ENCODE data around the gene STK11IP. TPM values are rescaled to one million over a fixed set of nuclear protein-coding genes. Genes with fewer than 3 reads are reported as not detected.

Gene STK11IP
- total and polyA plus RNA-seq, 2 donors (not counting 1 experiment from before 2014, with no cell fraction given), result 46.8 to 55.6 TPM

GRCh38 chr2:219644801-219645480 lies 47.3 kb downstream of the STK11IP start:
- Mint-ChIP-seq H3K9me3 (ENCODE audit: insufficient read depth) (no peaks in the 10 kb centered on the region), H3K27me3 (peaks cover 40% of the 10 kb centered on the region), H3K4me3 (no peak overlapping the region), H3K27ac (no peak overlapping the region), H3K4me1 (peaks cover 15% of the 10 kb centered on the region)
- no peaks in the 10 kb centered on the region for H3K9me3 ChIP-seq (ENCODE audit: control extremely low read depth in 1 of 3, control insufficient read depth in 2 of 3, insufficient read depth in 1 of 3, low read length in 2 of 3)
- ATAC-seq (ENCODE audit: low read depth) (no peak), DNase-seq (no peak)
- no peaks in the 10 kb centered on the region for H3K79me2 ChIP-seq (ENCODE audit: control insufficient read depth, insufficient read depth, low read length)
- CTCF ChIA-PET, result interaction anchor here (1.0 kb wide), 2 partner anchors 44 to 47 kb away, joined by 3 to 4 read pairs; partner anchors contain the start of gene STK11IP
- H4K20me1 ChIP-seq (ENCODE audit: control insufficient read depth, insufficient read depth, low read length, poor library complexity, severe bottlenecking), result no peaks in the 10 kb centered on the region
- H3K36me3 ChIP-seq (replicated peaks in 1 of 2; ENCODE audit: control extremely low read depth in 1 of 2, control insufficient read depth in 1 of 2, extremely low read depth in 1 of 2, insufficient read depth in 2 of 2, low read length in 1 of 2), result no peaks in the 10 kb centered on the region
- no peak overlapping the region for H3K4me2 ChIP-seq (replicated peaks; ENCODE audit: low read depth, low read length, poor library complexity, severe bottlenecking)
- no peak overlapping the region for H3K4me3 ChIP-seq (ENCODE audit: control extremely low read depth in 1 of 5, extremely low read depth in 1 of 5, insufficient read depth in 1 of 5, low read depth in 2 of 5, low read length in 4 of 5)
- WGBS (ENCODE audit: insufficient coverage), result 96% methylated on average over 17 of the region's 17 CpGs
- H2AFZ ChIP-seq (ENCODE audit: insufficient read depth, low read depth, low read length, poor library complexity, severe bottlenecking), result no peak overlapping the region
- TF ChIP-seq EZH2 (IDR thresholded peaks at IDR 0.05; ENCODE audit: borderline replicate concordance, insufficient read depth, low read depth, low read length, poor library complexity, severe bottlenecking) (no peak), CTCF (IDR thresholded peaks at IDR 0.05) (no peak)
- intact Hi-C loops (cut with micrococcal nuclease), result loop anchor here (5.0 kb wide), 1 partner anchor 243 kb away; no protein-coding TSS in a partner anchor
- POLR2A ChIA-PET, result no interaction called here
- H3K27ac ChIP-seq (ENCODE audit: low read length in 2 of 2), result no peak overlapping the region
- H3K4me1 ChIP-seq (ENCODE audit: control insufficient read depth in 2 of 2, insufficient read depth in 2 of 2, low read length in 2 of 2), result peaks cover 8 to 17% of the 10 kb centered on the region in 2 donors
- no peak overlapping the region for H3K9ac ChIP-seq (ENCODE audit: low read length)
- peaks cover 0 to 47% (median 16%) of the 10 kb centered on the region in 4 experiments for H3K27me3 ChIP-seq (replicated peaks in 1 of 4; ENCODE audit: control extremely low read depth in 1 of 4, control insufficient read depth in 3 of 4, insufficient read depth in 4 of 4, low read length in 3 of 4)
